Mesothelial cell of epicardium (in vitro differentiated cells): ENCODE results near the gene TPI1. TPM values are rescaled to one million over a fixed set of nuclear protein-coding genes. Genes with fewer than 3 reads are reported as not detected.
A peak's percentile ranks its signal among the peaks of the same experiment; 100 is the strongest.

Experiments
- DNase-seq, 2 experiments: peaks; one replicate each; pipeline ENCODE4 v3.0.0; 2021; ENCODE audit warnings: low spot score in 2 of 2; ENCODE audit not compliant: unreplicated experiment in 2 of 2
- H3K27ac Mint-ChIP-seq: 2 replicates; pipeline ENCODE4 v1.8.0; 2021; ENCODE audit warnings: mixed read lengths
- H3K27me3 Mint-ChIP-seq: 2 replicates; pipeline ENCODE4 v1.8.0; 2021; ENCODE audit warnings: low read depth, mixed read lengths
- H3K36me3 Mint-ChIP-seq: 2 replicates; pipeline ENCODE4 v1.8.0; 2021; ENCODE audit warnings: mixed read lengths
- H3K4me1 Mint-ChIP-seq: 2 replicates; pipeline ENCODE4 v1.8.0; 2021; ENCODE audit warnings: mixed read lengths
- H3K4me3 Mint-ChIP-seq: 2 replicates; pipeline ENCODE4 v1.8.0; 2021; ENCODE audit warnings: mild to moderate bottlenecking, moderate library complexity, mixed read lengths
- H3K9me3 Mint-ChIP-seq: 2 replicates; pipeline ENCODE4 v1.8.0; 2021; ENCODE audit warnings: mixed read lengths
- total RNA-seq: library from RNA; stranded (reverse); gene quantifications from 3 replicates; pipeline ENCODE4 v1.2.1, GENCODE V29; 2021
- TF ChIP-seq, protein P1 (sequence below): fragments of 200-600 bp; sonication (generic); IDR thresholded peaks from one replicate; pipeline ENCODE4 v1.5.0; 2021; ENCODE audit warnings: antibody characterized with exemption; ENCODE audit not compliant: unreplicated experiment

Gene TPI1
- total RNA-seq = 473 to 488 TPM (median 484 TPM) in 3 replicates

DNA sequence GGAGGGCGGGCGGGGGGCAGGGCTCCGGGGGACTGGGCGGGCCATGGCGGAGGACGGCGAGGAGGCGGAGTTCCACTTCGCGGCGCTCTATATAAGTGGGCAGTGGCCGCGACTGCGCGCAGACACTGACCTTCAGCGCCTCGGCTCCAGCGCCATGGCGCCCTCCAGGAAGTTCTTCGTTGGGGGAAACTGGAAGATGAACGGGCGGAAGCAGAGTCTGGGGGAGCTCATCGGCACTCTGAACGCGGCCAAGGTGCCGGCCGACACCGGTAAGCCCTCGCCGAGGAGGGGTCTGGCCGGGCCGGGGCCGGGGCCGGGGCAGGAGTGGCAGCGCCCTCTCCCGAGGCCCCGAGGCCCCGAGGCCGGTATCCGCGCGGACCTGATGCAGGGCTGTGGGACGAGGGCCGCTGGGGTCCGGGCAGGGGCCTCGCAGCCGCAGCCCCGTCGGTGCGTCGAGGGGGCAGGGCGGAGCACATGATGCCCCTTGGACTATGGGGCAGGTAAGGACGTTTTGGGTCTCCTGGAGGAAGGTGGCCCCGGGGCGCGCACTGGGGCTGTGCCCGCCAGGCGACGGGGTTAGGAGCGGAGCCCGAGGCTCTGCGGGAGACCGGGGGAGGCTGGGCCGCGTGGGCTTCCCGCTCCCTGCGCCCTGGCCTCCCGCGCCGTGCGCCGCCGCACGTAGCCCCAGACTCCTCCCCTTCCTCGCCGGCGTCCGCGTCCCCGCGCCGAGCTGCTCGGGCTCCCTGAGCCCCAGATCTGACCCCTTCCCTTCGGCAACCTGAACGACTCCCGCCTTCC lies at the start of gene TPI1:
TPI1 (plus strand) TSS at position 119 of the 798 bp plus-strand sequence; CDS start at position 155, 36 bp downstream.
- DNase-seq = peak; percentile 69 to 81
- Mint-ChIP-seq H3K9me3 (no peaks in the 10 kb centered on the region), H3K36me3 (peaks cover 30% of the 10 kb centered on the region), H3K4me3 (peak within 1 kb of the TSS; percentile 93), H3K27ac (peak within 1 kb of the TSS; percentile 90), H3K27me3 (no peaks in the 10 kb centered on the region), H3K4me1 (peaks cover 34% of the 10 kb centered on the region)
- TF ChIP-seq, protein P1, sequence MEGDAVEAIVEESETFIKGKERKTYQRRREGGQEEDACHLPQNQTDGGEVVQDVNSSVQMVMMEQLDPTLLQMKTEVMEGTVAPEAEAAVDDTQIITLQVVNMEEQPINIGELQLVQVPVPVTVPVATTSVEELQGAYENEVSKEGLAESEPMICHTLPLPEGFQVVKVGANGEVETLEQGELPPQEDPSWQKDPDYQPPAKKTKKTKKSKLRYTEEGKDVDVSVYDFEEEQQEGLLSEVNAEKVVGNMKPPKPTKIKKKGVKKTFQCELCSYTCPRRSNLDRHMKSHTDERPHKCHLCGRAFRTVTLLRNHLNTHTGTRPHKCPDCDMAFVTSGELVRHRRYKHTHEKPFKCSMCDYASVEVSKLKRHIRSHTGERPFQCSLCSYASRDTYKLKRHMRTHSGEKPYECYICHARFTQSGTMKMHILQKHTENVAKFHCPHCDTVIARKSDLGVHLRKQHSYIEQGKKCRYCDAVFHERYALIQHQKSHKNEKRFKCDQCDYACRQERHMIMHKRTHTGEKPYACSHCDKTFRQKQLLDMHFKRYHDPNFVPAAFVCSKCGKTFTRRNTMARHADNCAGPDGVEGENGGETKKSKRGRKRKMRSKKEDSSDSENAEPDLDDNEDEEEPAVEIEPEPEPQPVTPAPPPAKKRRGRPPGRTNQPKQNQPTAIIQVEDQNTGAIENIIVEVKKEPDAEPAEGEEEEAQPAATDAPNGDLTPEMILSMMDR = no peak

DNA sequence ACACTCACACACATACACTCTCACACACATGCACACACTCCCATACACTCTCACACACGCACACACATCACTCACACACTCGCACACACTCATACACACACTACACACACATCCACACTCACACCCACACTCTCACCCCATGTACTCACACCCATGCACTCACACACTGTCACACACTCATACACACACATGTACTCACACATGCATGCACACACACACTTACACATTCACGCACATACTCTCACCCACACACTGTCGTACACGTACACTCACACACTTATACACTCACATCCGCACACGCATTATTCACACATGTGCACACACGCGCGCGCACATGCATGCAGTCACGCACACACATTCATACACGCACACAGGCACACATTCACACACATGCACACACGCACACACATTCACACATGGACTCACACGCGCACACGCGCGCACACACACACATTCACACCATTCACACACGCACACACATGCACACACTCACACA lies 49.6 kb upstream of the TPI1 start:
- no peak for DNase-seq
- Mint-ChIP-seq H3K27me3 (peaks cover 7% of the 10 kb centered on the region), H3K27ac (no peak overlapping the region), H3K36me3 (no peaks in the 10 kb centered on the region), H3K4me1 (peaks cover 37% of the 10 kb centered on the region), H3K4me3 (no peak overlapping the region), H3K9me3 (no peaks in the 10 kb centered on the region)
- TF ChIP-seq, protein P1 = no peak

DNA sequence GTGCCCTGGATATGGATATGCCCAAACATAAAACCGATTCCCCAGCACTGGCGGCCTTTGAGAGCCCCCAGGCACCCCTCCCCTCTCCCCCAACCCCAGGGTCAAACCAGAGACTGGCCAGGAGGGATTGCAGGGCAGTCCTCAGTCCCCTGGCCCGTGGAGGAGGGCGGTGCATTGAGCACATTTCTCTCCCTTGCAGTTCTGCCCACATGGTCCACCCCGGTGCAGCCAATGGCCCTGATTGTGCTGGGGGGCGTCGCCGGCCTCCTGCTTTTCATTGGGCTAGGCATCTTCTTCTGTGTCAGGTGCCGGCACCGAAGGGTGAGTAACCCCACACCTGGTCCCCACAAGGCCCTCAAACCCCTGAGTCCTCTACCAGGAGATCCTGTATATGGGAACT lies 49.1 kb upstream of the TPI1 start:
- no peak for DNase-seq
- H3K27ac Mint-ChIP-seq = peak overlapping the region; percentile 65
- H3K9me3 Mint-ChIP-seq = no peaks in the 10 kb centered on the region
- peaks cover 42% of the 10 kb centered on the region for H3K4me1 Mint-ChIP-seq
- H3K27me3 Mint-ChIP-seq = peaks cover 8% of the 10 kb centered on the region
- no peaks in the 10 kb centered on the region for H3K36me3 Mint-ChIP-seq
- no peak overlapping the region for H3K4me3 Mint-ChIP-seq
- TF ChIP-seq, protein P1 = no peak

DNA sequence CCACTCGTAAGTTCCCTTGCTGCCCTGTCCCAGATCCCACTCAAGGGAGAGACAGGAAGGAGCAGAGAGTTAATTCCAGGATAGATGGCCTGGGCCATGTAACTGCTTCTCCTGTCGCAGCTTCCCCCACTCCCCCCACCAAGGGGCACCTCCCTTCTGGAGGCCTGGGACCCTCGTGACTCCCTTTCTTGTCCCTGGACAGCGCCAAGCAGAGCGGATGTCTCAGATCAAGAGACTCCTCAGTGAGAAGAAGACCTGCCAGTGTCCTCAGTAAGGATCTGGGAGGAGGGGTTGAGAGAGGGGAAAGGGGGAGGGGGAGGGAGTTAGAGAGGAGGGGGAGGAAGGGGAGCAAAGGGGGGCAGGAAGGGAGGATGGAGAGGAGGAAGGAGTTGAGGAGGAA lies 48.7 kb upstream of the TPI1 start:
- no peaks in the 10 kb centered on the region for H3K36me3 Mint-ChIP-seq
- no peaks in the 10 kb centered on the region for H3K9me3 Mint-ChIP-seq
- no peak for DNase-seq
- peaks cover 8% of the 10 kb centered on the region for H3K27me3 Mint-ChIP-seq
- TF ChIP-seq, protein P1 = no peak
- H3K4me1 Mint-ChIP-seq = peaks cover 45% of the 10 kb centered on the region
- H3K4me3 Mint-ChIP-seq = no peak overlapping the region
- peak overlapping the region; percentile 65 for H3K27ac Mint-ChIP-seq

DNA sequence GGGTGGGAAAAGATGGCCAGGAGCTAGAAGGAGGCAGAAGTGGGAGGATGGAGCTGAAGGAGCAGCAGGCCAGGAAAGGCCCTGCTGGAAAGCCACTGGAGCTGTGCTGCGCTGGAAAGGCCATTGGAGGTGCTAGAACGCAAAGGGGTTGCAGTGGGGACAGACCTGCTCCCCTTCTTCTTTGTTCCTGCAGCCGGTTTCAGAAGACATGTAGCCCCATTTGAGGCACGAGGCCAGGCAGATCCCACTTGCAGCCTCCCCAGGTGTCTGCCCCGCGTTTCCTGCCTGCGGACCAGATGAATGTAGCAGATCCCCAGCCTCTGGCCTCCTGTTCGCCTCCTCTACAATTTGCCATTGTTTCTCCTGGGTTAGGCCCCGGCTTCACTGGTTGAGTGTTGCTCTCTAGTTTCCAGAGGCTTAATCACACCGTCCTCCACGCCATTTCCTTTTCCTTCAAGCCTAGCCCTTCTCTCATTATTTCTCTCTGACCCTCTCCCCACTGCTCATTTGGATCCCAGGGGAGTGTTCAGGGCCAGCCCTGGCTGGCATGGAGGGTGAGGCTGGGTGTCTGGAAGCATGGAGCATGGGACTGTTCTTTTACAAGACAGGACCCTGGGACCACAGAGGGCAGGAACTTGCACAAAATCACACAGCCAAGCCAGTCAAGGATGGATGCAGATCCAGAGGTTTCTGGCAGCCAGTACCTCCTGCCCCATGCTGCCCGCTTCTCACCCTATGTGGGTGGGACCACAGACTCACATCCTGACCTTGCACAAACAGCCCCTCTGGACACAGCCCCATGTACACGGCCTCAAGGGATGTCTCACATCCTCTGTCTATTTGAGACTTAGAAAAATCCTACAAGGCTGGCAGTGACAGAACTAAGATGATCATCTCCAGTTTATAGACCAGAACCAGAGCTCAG lies 48.0 kb upstream of the TPI1 start:
- DNase-seq = no peak
- Mint-ChIP-seq H3K4me3 (no peak overlapping the region), H3K36me3 (no peaks in the 10 kb centered on the region), H3K4me1 (peaks cover 45% of the 10 kb centered on the region), H3K27me3 (peaks cover 5% of the 10 kb centered on the region), H3K27ac (peak overlapping the region; percentile 61), H3K9me3 (no peaks in the 10 kb centered on the region)
- TF ChIP-seq, protein P1 = no peak
